Adrenal gland (tissue), 12 donors: ENCODE results near the gene OLFM1. TPM values are rescaled to one million over a fixed set of nuclear protein-coding genes. Genes with fewer than 3 reads are reported as not detected.
"Not testable (repeated sequence)": the region's sequence is repeated elsewhere in the genome, so short reads cannot be mapped to it uniquely, and the experiment has no call there.

Experiments
- DNase-seq, 7 donors: peaks; one replicate each; pipeline ENCODE4 v3.0.0-alpha.2; 2019 to 2020
- H3K27ac ChIP-seq, 5 donors: fragments of 200-600 bp; sonication (generic) in 4 of 5; 1 replicate in 3 of 5; 2 replicates in 2 of 5; pipeline versions ENCODE4 v1.5.1 to v1.8.0; 2016 to 2020; ENCODE audit warnings: mild to moderate bottlenecking in 1 of 5
- H3K27me3 ChIP-seq: fragments of 200-600 bp; 2 replicates; pipeline ENCODE4 v1.8.0; 2021
- H3K36me3 ChIP-seq, 2 donors: fragments of 200-600 bp; replicated peaks in 1 of 2; 1 replicate in 1 of 2; 2 replicates in 1 of 2; pipeline versions ENCODE4 v1.5.1 to v1.8.0; 2018 to 2022
- H3K4me1 ChIP-seq, 2 donors: fragments of 200-600 bp; replicated peaks in 1 of 2; 1 replicate in 1 of 2; 2 replicates in 1 of 2; pipeline versions ENCODE4 v1.5.1 to v1.8.0; 2018 to 2021
- H3K4me3 ChIP-seq, 4 donors: fragments of 200-600 bp; sonication (generic) in 3 of 4; one replicate each; pipeline ENCODE4 v1.5.1; 2016 to 2018
- H3K9me3 ChIP-seq, 3 donors: fragments of 200-600 bp; sonication (generic) in 1 of 3; replicated peaks in 1 of 3; 1 replicate in 2 of 3; 2 replicates in 1 of 3; pipeline versions ENCODE4 v1.5.1 to v1.8.0; 2016 to 2021
- CTCF ChIP-seq, 6 experiments: fragments of 450-650 bp in 4 of 6; fragments of 200-600 bp in 2 of 6; sonication (generic) in 1 of 6; IDR thresholded peaks; 1 replicate in 5 of 6; 2 replicates in 1 of 6; pipeline versions ENCODE4 v1.5.1 to v1.8.0; 2016 to 2021; ENCODE audit warnings: antibody characterized with exemption in 6 of 6, mild to moderate bottlenecking in 2 of 6, moderate library complexity in 1 of 6
- POLR2A ChIP-seq, 2 donors: fragments of 450-650 bp; IDR thresholded peaks; one replicate each; pipeline ENCODE4 v1.6.1; 2017; ENCODE audit warnings: antibody characterized with exemption in 2 of 2, mild to moderate bottlenecking in 2 of 2, moderate library complexity in 1 of 2
- WGBS, 4 donors: extraction: QIAGEN DNeasy Blood & Tissue Kit in 2 of 4; methylation state at CpG; one replicate each; pipeline versions ENCODE4 v1.1.5 to v1.1.7; 2013 to 2017; 5-methylcytosine and 5-hydroxymethylcytosine counted together
- intact Hi-C, 2 donors: fragments of 100-400 bp; cut with DNase I; formaldehyde crosslinking; loops; one replicate each; pipeline versions ENCODE4 v1.14.1 to v1.15.0; 2022 to 2023
- polyA plus RNA-seq, 3 donors: library from polyadenylated mRNA; stranded (reverse); fragments of 200-250 nt in 2 of 3; fragments of 350-450 nt in 1 of 3; fragmentation: Illumina TruSeq in 1 of 3; extraction: RNeasy Lipid Tissue Mini Kit (QIAGEN cat#74804) in 1 of 3; gene quantifications; one replicate each; pipeline ENCODE4 v1.2.3, GENCODE V29; 2013 to 2014
- total RNA-seq, 9 donors: library from RNA; depleted of rRNA in 4 of 9; stranded (reverse); fragments of >200 nt in 4 of 9; fragments of 120-200 nt in 1 of 9; fragmentation: NEBNext Ultra II Directional in 1 of 9; extraction: Animal tissue kit (Norgen Biotek cat#: 25700) in 1 of 9; gene quantifications; one replicate each; pipeline versions ENCODE4 v1.1.0 to v1.2.4, GENCODE V29; 2013 to 2023
- donor health status: healthy with polysubstance abuse.
- donor health status: Bipolar disorder and iron deficiency.
- donor health status: DM: yes; HTN: yes; CAD: no.
- donor health status: DM: no; HTN: no; CAD: no.
- donor health status: DM: no; HTN: no; CAD: no.
- donor health status: DM: yes; HTN: yes; CAD: no.

The OLFM1 gene
- total and polyA plus RNA-seq, 12 donors: 2.5 to 48.0 (median 28.0) TPM

GRCh38 chr9:135060461-135061116 is 26.9 kb upstream of the OLFM1 start:
- WGBS, 4 donors: 47 to 56% (median 50%) methylated on average over 3 to 5 of the region's 5 CpGs
- DNase-seq: peak in 2 of 7 donors; percentile 4 to 5

GRCh38 chr9:135061441-135061840 is 26.0 kb upstream of the OLFM1 start:
- Histone ChIP-seq H3K4me3 (no peak overlapping the region), H3K4me1 (no peaks in the 10 kb centered on the region), H3K9me3 (no peaks in the 10 kb centered on the region), H3K27ac (no peak overlapping the region), H3K36me3 (no peaks in the 10 kb centered on the region), H3K27me3 (peaks cover 7% of the 10 kb centered on the region)
- TF ChIP-seq POLR2A (IDR thresholded peaks at IDR 0.05): no peak
- TF ChIP-seq CTCF (IDR thresholded peaks at IDR 0.05): no peak
- DNase-seq: no peak
- intact Hi-C loops: no loop called here
- WGBS, 4 donors: 72 to 79% (median 77%) methylated on average over 12 of the region's 12 CpGs

More at GRCh38 chr9:135060461-135061116, 26.9 kb upstream of the OLFM1 start:
- H3K4me3 ChIP-seq: no peak overlapping the region
- no peaks in the 10 kb centered on the region for H3K9me3 ChIP-seq
- intact Hi-C loops: no loop called here
- H3K36me3 ChIP-seq: no peaks in the 10 kb centered on the region
- H3K27ac ChIP-seq: no peak overlapping the region
- peaks cover 7% of the 10 kb centered on the region for H3K27me3 ChIP-seq
- TF ChIP-seq CTCF (IDR thresholded peaks at IDR 0.05): no peak
- no peak for TF ChIP-seq POLR2A (IDR thresholded peaks at IDR 0.05)
- H3K4me1 ChIP-seq: no peaks in the 10 kb centered on the region

GRCh38 chr9:135062254-135062653 is 25.2 kb upstream of the OLFM1 start:
- no peak for DNase-seq
- Histone ChIP-seq H3K9me3 (no peaks in the 10 kb centered on the region), H3K27ac (no peak overlapping the region), H3K4me1 (no peaks in the 10 kb centered on the region), H3K4me3 (no peak overlapping the region), H3K27me3 (peaks cover 7% of the 10 kb centered on the region), H3K36me3 (no peaks in the 10 kb centered on the region)
- WGBS, 4 donors: 83 to 90% (median 85%) methylated on average over 5 of the region's 5 CpGs
- intact Hi-C loops: no loop called here
- TF ChIP-seq POLR2A (IDR thresholded peaks at IDR 0.05) (no peak), CTCF (IDR thresholded peaks at IDR 0.05) (no peak)

- H3K36me3 ChIP-seq, intact Hi-C loops, H3K27ac ChIP-seq, H3K4me3 ChIP-seq, DNase-seq, H3K4me1 ChIP-seq, H3K9me3 ChIP-seq: not testable (repeated sequence)
- 59 to 100% (median 69%) methylated on average over 1 to 4 of the region's 4 CpGs for WGBS, 4 donors
- H3K27me3 ChIP-seq: peaks cover 11% of the 10 kb centered on the region
Observed at GRCh38 chr9:135063466-135063865, 24.0 kb upstream of the OLFM1 start.

DNA sequence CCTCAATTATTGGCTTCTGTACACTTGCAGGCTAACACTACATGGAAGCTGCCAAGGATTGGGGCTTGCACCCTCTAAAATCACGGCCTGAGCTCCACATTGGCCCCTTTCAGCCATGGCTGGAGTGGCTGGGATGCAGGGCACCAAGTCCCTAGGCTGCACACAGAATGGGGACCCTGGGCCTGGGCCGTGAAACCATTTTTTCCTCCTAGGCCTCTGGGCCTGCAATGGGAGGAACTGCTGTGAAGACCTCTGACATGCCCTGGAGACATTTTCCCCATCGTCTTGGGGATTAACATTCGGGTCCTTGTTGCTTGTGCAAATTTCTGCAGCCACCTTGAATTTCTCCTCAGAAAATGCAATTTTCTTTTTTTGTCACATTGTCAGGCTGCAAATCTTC is 23.6 kb upstream of the OLFM1 start:
- WGBS, 4 donors: 62 to 85% (median 73%) methylated on average over 3 to 4 of the region's 4 CpGs
- H3K27me3 ChIP-seq: peaks cover 11% of the 10 kb centered on the region
- H3K9me3 ChIP-seq, H3K4me3 ChIP-seq, intact Hi-C loops, H3K36me3 ChIP-seq, H3K27ac ChIP-seq, H3K4me1 ChIP-seq: not testable (repeated sequence)
- peak in 1 of 7 donors; percentile 2 for DNase-seq
